Heart left ventricle (tissue), 13 donors: Measurements from ENCODE around the gene ELOVL3.

Experiments used
- CTCF ChIP-seq, 12 donors: fragments of 200-600 bp; sonication (generic) in 4 of 12; IDR thresholded peaks; one replicate each; pipeline versions ENCODE4 v1.5.0 to v1.8.0; 2018 to 2022; ENCODE audit warnings: antibody characterized with exemption in 12 of 12, mild to moderate bottlenecking in 5 of 12
- POLR2A ChIP-seq, 2 donors: fragments of 450-650 bp; IDR thresholded peaks; one replicate each; pipeline ENCODE4 v1.6.1; 2017; ENCODE audit warnings: antibody characterized with exemption in 2 of 2, mild to moderate bottlenecking in 2 of 2, moderate library complexity in 2 of 2
- donor health status: ischemic (EF 13 %, LVEDD 7.1; RV severe dilation, severe dysfunction).
- donor health status: DM: no; HTN: yes; CAD: no.
- donor health status: DM: no; HTN: no; CAD: no.
- donor health status: ischemic (EF 25% LVEDD 6.9; RV normal size, moderate dysfunction).
- donor health status: ischemic (EF 25% LVEDD 5.7; RV mildly dilated, moderate dysfunction).
- donor health status: ischemic (EF 35%, LVEDD 5.7; RV mildly dilated, moderate dysfunction).
- donor health status: nonischemic (EF 11% LVEDD 7.7; RV severe dilation, severe dysfunction).
- donor health status: DM: yes; HTN: yes; CAD: no.
- donor health status: PGD.
- donor health status: ischemic (EF 29% LVEDD 5.4; RV normal size, mild dysfunction).
- donor health status: nonischemic (EF 23%, LVEDD 6.1; RV moderate dilation, normal function).

GRCh38 chr10:102269017-102269416, 42.9 kb downstream of the ELOVL3 start:
- no peak for TF ChIP-seq CTCF (IDR thresholded peaks at IDR 0.05)
- TF ChIP-seq POLR2A (IDR thresholded peaks at IDR 0.05) = no peak
